ENCODE measurements around the gene IDH1.
"Not testable (repeated sequence)": the region's sequence is repeated elsewhere in the genome, so short reads cannot be mapped to it uniquely, and the experiment has no call there.

The IDH1 gene

GRCh38 chr2:208254871-208255556, at the start of gene IDH1:
IDH1 (minus strand) TSS chr2:208255071; CDS start chr2:208251551, 3,520 bp downstream.
- in situ Hi-C loops (cut with HindIII; ENCODE audit: low pct_ligation_motif_present, low pct_unique_long_range_greater_than_20kb, low sequenced_read_pairs) = no loop called here
- peak; percentile 97 for DNase-seq

GRCh38 chr2:208304157-208304556, 49.3 kb upstream of the IDH1 start:
- in situ Hi-C loops (cut with HindIII; ENCODE audit: low pct_ligation_motif_present, low pct_unique_long_range_greater_than_20kb, low sequenced_read_pairs) = no loop called here
- no peak for DNase-seq

- no peak for DNase-seq
- in situ Hi-C loops (cut with HindIII; ENCODE audit: low pct_ligation_motif_present, low pct_unique_long_range_greater_than_20kb, low sequenced_read_pairs) = no loop called here
Measured at GRCh38 chr2:208300847-208301618, 46.2 kb upstream of the IDH1 start.

- no peak for DNase-seq
- in situ Hi-C loops (cut with HindIII; ENCODE audit: low pct_ligation_motif_present, low pct_unique_long_range_greater_than_20kb, low sequenced_read_pairs) = no loop called here
Measured at GRCh38 chr2:208297961-208298360, 43.1 kb upstream of the IDH1 start.

- in situ Hi-C loops (cut with HindIII; ENCODE audit: low pct_ligation_motif_present, low pct_unique_long_range_greater_than_20kb, low sequenced_read_pairs) = no loop called here
- DNase-seq = no peak
Measured at GRCh38 chr2:208296610-208297009, 41.7 kb upstream of the IDH1 start.

GRCh38 chr2:208295834-208296233, 41.0 kb upstream of the IDH1 start:
- in situ Hi-C loops (cut with HindIII; ENCODE audit: low pct_ligation_motif_present, low pct_unique_long_range_greater_than_20kb, low sequenced_read_pairs) = no loop called here
- DNase-seq = no peak

- in situ Hi-C loops (cut with HindIII; ENCODE audit: low pct_ligation_motif_present, low pct_unique_long_range_greater_than_20kb, low sequenced_read_pairs) = no loop called here
- no peak for DNase-seq
Measured at GRCh38 chr2:208294482-208295024, 39.7 kb upstream of the IDH1 start.

GRCh38 chr2:208285853-208286252, 31.0 kb upstream of the IDH1 start:
- DNase-seq = no peak
- in situ Hi-C loops (cut with HindIII; ENCODE audit: low pct_ligation_motif_present, low pct_unique_long_range_greater_than_20kb, low sequenced_read_pairs) = no loop called here

GRCh38 chr2:208280933-208281332, 26.1 kb upstream of the IDH1 start:
- DNase-seq = peak; percentile 36
- in situ Hi-C loops (cut with HindIII; ENCODE audit: low pct_ligation_motif_present, low pct_unique_long_range_greater_than_20kb, low sequenced_read_pairs) = no loop called here

GRCh38 chr2:208280234-208280633, 25.4 kb upstream of the IDH1 start:
- DNase-seq = no peak
- in situ Hi-C loops (cut with HindIII; ENCODE audit: low pct_ligation_motif_present, low pct_unique_long_range_greater_than_20kb, low sequenced_read_pairs) = no loop called here

GRCh38 chr2:208279236-208279635, 24.4 kb upstream of the IDH1 start:
- in situ Hi-C loops (cut with HindIII; ENCODE audit: low pct_ligation_motif_present, low pct_unique_long_range_greater_than_20kb, low sequenced_read_pairs) = no loop called here
- DNase-seq = no peak

GRCh38 chr2:208278549-208278948, 23.7 kb upstream of the IDH1 start:
- in situ Hi-C loops (cut with HindIII; ENCODE audit: low pct_ligation_motif_present, low pct_unique_long_range_greater_than_20kb, low sequenced_read_pairs) = no loop called here
- DNase-seq = no peak

- DNase-seq = no peak
- in situ Hi-C loops (cut with HindIII; ENCODE audit: low pct_ligation_motif_present, low pct_unique_long_range_greater_than_20kb, low sequenced_read_pairs) = no loop called here
Measured at GRCh38 chr2:208274748-208275147, 19.9 kb upstream of the IDH1 start.

- in situ Hi-C loops (cut with HindIII; ENCODE audit: low pct_ligation_motif_present, low pct_unique_long_range_greater_than_20kb, low sequenced_read_pairs) = no loop called here
- no peak for DNase-seq
Measured at GRCh38 chr2:208269091-208269490, 14.2 kb upstream of the IDH1 start.

GRCh38 chr2:208268156-208268952, 13.5 kb upstream of the IDH1 start:
- in situ Hi-C loops (cut with HindIII; ENCODE audit: low pct_ligation_motif_present, low pct_unique_long_range_greater_than_20kb, low sequenced_read_pairs) = no loop called here
- no peak for DNase-seq

GRCh38 chr2:208267526-208267925, 12.7 kb upstream of the IDH1 start:
- in situ Hi-C loops (cut with HindIII; ENCODE audit: low pct_ligation_motif_present, low pct_unique_long_range_greater_than_20kb, low sequenced_read_pairs); DNase-seq: not testable (repeated sequence)

GRCh38 chr2:208266936-208267335, 12.1 kb upstream of the IDH1 start:
- in situ Hi-C loops (cut with HindIII; ENCODE audit: low pct_ligation_motif_present, low pct_unique_long_range_greater_than_20kb, low sequenced_read_pairs) = no loop called here
- no peak for DNase-seq

- in situ Hi-C loops (cut with HindIII; ENCODE audit: low pct_ligation_motif_present, low pct_unique_long_range_greater_than_20kb, low sequenced_read_pairs) = no loop called here
- no peak for DNase-seq
Measured at GRCh38 chr2:208266553-208266893, 11.7 kb upstream of the IDH1 start.

All from ACHN (cell line).